Hematopoietic multipotent progenitor cell treated with erythropoietin and hydrocortisone succinate and interleukin-3 and kit ligand, for 17 days (in vitro differentiated cells): ENCODE results near the gene POGZ.
A peak's percentile ranks its signal among the peaks of the same experiment; 100 is the strongest.

Experiments used
- DNase-seq: peaks from one replicate; pipeline ENCODE4 v3.0.0-alpha.2; 2015; ENCODE audit warnings: low spot score

Gene POGZ, protein sequence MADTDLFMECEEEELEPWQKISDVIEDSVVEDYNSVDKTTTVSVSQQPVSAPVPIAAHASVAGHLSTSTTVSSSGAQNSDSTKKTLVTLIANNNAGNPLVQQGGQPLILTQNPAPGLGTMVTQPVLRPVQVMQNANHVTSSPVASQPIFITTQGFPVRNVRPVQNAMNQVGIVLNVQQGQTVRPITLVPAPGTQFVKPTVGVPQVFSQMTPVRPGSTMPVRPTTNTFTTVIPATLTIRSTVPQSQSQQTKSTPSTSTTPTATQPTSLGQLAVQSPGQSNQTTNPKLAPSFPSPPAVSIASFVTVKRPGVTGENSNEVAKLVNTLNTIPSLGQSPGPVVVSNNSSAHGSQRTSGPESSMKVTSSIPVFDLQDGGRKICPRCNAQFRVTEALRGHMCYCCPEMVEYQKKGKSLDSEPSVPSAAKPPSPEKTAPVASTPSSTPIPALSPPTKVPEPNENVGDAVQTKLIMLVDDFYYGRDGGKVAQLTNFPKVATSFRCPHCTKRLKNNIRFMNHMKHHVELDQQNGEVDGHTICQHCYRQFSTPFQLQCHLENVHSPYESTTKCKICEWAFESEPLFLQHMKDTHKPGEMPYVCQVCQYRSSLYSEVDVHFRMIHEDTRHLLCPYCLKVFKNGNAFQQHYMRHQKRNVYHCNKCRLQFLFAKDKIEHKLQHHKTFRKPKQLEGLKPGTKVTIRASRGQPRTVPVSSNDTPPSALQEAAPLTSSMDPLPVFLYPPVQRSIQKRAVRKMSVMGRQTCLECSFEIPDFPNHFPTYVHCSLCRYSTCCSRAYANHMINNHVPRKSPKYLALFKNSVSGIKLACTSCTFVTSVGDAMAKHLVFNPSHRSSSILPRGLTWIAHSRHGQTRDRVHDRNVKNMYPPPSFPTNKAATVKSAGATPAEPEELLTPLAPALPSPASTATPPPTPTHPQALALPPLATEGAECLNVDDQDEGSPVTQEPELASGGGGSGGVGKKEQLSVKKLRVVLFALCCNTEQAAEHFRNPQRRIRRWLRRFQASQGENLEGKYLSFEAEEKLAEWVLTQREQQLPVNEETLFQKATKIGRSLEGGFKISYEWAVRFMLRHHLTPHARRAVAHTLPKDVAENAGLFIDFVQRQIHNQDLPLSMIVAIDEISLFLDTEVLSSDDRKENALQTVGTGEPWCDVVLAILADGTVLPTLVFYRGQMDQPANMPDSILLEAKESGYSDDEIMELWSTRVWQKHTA (N-terminal part only)

GRCh38 chr1:151459331-151460046 lies at the start of gene POGZ:
TSS of gene POGZ (minus strand) at chr1:151459494. CDS start at chr1:151442204, 17,290 bp downstream.
- peak; percentile 81 for DNase-seq

- no peak for DNase-seq
Observed at GRCh38 chr1:151508833-151509232, 49.5 kb upstream of the POGZ start.

GRCh38 chr1:151504759-151505158 lies 45.5 kb upstream of the POGZ start:
- no peak for DNase-seq

DNA sequence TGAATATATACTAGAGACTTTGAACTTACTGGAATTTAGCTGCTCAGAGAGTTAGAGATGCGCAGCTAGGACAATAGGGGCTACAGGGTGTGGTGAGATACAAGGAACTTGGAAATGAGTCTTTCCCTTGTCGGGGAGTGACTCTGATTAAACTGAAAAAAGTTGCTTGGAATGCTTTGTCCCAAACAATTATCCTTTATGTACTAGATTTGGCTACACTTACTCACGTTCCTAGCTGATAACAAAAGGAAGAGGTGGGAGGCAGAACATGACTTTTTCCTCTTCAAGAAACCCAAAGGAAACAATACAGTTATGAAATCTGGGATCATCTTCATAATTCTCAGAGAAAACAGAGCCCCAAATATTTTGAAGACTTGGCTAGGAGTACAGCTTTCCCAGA lies 45.0 kb upstream of the POGZ start:
- DNase-seq = no peak

GRCh38 chr1:151502859-151503780 lies 43.8 kb upstream of the POGZ start:
- DNase-seq = no peak

GRCh38 chr1:151502035-151502700 lies 42.9 kb upstream of the POGZ start:
- no peak for DNase-seq

- DNase-seq = no peak
Observed at GRCh38 chr1:151501474-151501873, 42.2 kb upstream of the POGZ start.

DNA sequence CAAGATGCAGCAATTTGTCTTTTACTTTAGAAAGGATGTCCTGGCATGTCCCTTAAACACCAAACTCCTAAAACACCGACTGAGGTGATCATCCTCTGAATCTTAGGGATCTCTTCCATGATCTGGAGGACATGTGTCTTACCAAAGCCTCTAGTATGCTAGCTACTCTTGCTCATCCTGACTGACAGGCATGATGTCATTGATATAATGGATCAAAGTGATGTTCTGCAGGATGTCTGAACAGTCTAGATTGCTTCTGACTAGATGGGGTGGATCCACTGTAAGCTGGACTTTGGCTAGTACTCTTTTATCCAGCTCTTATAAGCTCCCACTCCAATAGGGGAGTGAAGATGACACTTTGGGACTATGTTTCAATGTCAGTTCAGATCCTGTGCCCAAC lies 40.6 kb upstream of the POGZ start:
- no peak for DNase-seq

GRCh38 chr1:151499365-151499764 lies 40.1 kb upstream of the POGZ start:
- no peak for DNase-seq

- no peak for DNase-seq
Observed at GRCh38 chr1:151495316-151495715, 36.0 kb upstream of the POGZ start.

- DNase-seq = no peak
Observed at GRCh38 chr1:151494741-151495281, 35.5 kb upstream of the POGZ start.

- peak; percentile 2 for DNase-seq
Observed at GRCh38 chr1:151493042-151493441, 33.7 kb upstream of the POGZ start.

DNA sequence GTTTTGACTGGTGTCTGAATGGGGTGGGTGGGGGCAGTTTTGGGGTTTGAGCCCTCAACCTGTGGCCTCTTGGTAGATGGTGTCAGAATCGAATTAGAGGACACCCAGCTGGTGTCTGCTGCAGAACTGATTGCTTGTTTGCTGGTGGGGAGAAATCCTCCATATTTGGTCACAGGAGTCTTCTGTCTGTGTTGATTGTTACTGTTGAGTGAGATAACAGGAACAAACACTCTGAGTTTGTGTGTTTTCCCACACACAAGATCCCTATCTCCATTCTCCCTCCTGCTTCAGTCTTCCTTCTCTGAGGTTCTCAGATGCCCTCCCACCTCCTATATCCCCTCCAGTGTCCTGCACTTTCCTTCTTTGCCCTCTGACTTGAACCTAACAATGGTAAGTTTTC lies 32.8 kb upstream of the POGZ start:
- DNase-seq = peak; percentile 2

GRCh38 chr1:151491641-151492040 lies 32.3 kb upstream of the POGZ start:
- DNase-seq = peak; percentile 3

- peak; percentile 2 for DNase-seq
Observed at GRCh38 chr1:151486557-151486956, 27.3 kb upstream of the POGZ start.

GRCh38 chr1:151485685-151486255 lies 26.5 kb upstream of the POGZ start:
- DNase-seq = peak; percentile 3

DNA sequence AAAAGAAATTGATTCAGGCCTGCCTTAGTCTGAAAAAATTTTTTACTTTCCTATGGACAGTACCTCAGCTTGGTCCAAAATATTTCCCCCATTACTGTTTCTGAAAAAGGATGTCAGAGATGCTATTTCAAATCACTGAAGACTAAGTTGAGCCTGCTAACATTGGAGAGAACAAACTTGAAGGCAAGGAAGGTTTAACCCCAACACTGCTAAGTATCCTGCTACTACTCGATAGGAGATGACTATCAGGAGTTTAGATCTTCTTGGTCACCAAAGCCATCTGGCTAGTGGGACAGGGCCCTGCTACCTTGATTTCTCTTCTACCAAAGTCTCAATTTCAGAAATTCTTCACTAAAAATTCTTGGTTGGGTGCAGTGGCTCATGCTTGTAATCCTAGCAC lies 22.7 kb upstream of the POGZ start:
- no peak for DNase-seq

- no peak for DNase-seq
Observed at GRCh38 chr1:151479462-151479861, 20.2 kb upstream of the POGZ start.

GRCh38 chr1:151478923-151479322 lies 19.6 kb upstream of the POGZ start:
- peak; percentile 2 for DNase-seq
